ENCODE measurements around the gene SPATA16.

GRCh38 chr3:172982736-172983364, 158.2 kb downstream of the SPATA16 start:
- TF ChIP-seq CTCF (IDR thresholded peaks at IDR 0.05) = no peak
- no peak for TF ChIP-seq ESRRA (CRISPR knock-in tag; IDR thresholded peaks at IDR 0.05; ENCODE audit: borderline replicate concordance)
- no peak for TF ChIP-seq E2F5 (CRISPR knock-in tag; IDR thresholded peaks at IDR 0.05)
- TF ChIP-seq MLX (CRISPR knock-in tag; IDR thresholded peaks at IDR 0.05) = no peak
- TF ChIP-seq USF2 (CRISPR knock-in tag; IDR thresholded peaks at IDR 0.05) = no peak
- no peak for TF ChIP-seq ZNF281 (CRISPR knock-in tag; IDR thresholded peaks at IDR 0.05)
- TF ChIP-seq ARID4B (CRISPR knock-in tag; IDR thresholded peaks at IDR 0.05; ENCODE audit: borderline replicate concordance) = no peak
- TF ChIP-seq ZNF138 (CRISPR knock-in tag; conservative IDR thresholded peaks at IDR 0.05) = no peak
